SU-DHL-6 (cell line): ENCODE results near the gene AP3D1.

ENCODE experiments used
- H2AFZ ChIP-seq: fragments of 200-600 bp; sonication (generic); 2 replicates; pipeline ENCODE4 v1.6.1; 2014; ENCODE audit warnings: low read depth, mild to moderate bottlenecking, moderate library complexity, mixed read lengths, antibody characterized with exemption, low read length; ENCODE audit not compliant: severe bottlenecking
- H3F3A ChIP-seq: fragments of 200-600 bp; shearing (Covaris generic); 2 replicates; pipeline ENCODE4 v1.6.0; 2016; ENCODE audit warnings: antibody characterized with exemption, mild to moderate bottlenecking; ENCODE audit not compliant: insufficient read depth
- H3K27ac ChIP-seq: fragments of 200-600 bp; sonication (generic); 2 replicates; pipeline ENCODE4 v1.5.1; 2016; ENCODE audit warnings: low read depth, mild to moderate bottlenecking, low read length, moderate library complexity, mixed read lengths
- H3K27me3 ChIP-seq: fragments of 200-600 bp; sonication (generic), shearing (Covaris generic); 2 replicates; pipeline ENCODE4 v1.6.0; 2014; ENCODE audit warnings: mild to moderate bottlenecking, low read length
- H3K36me3 ChIP-seq: fragments of 200-600 bp; sonication (generic); 2 replicates; pipeline ENCODE4 v1.6.1; 2014; ENCODE audit warnings: mild to moderate bottlenecking, low read length, mixed read lengths
- H3K4me2 ChIP-seq: fragments of 300-600, 200-600 bp; shearing (Covaris generic), sonication (generic); 2 replicates; pipeline ENCODE4 v1.6.0; 2014; ENCODE audit warnings: low read length, low read depth, mild to moderate bottlenecking; ENCODE audit not compliant: poor library complexity, severe bottlenecking
- H3K4me3 ChIP-seq: fragments of 200-600 bp; sonication (generic); 2 replicates; pipeline ENCODE4 v1.5.1; 2014; ENCODE audit warnings: antibody characterized with exemption, low read length, mild to moderate bottlenecking, mixed read lengths; ENCODE audit not compliant: insufficient read depth, poor library complexity, severe bottlenecking
- H3K79me2 ChIP-seq: fragments of 200-600 bp; sonication (generic); 2 replicates; pipeline ENCODE4 v1.6.1; 2014; ENCODE audit warnings: mild to moderate bottlenecking, low read length, moderate library complexity; ENCODE audit not compliant: insufficient read depth
- H3K9ac ChIP-seq: fragments of 200-600 bp; sonication (generic); 2 replicates; pipeline ENCODE4 v1.7.0; 2014; ENCODE audit warnings: mild to moderate bottlenecking, low read length
- H3K9me2 ChIP-seq: fragments of 200-600 bp; sonication (generic); replicated peaks from 2 replicates; pipeline ENCODE4 v1.6.1; 2014; ENCODE audit warnings: low read length; ENCODE audit not compliant: insufficient read depth
- H3K9me3 ChIP-seq: fragments of 200-600 bp; sonication (generic); 2 replicates; pipeline ENCODE4 v1.6.1; 2014; ENCODE audit warnings: low read length, mixed read lengths; ENCODE audit not compliant: insufficient read depth
- H4K20me1 ChIP-seq: fragments of 200-600 bp; sonication (generic); 2 replicates; pipeline ENCODE4 v1.6.1; 2014; ENCODE audit warnings: low read depth, mild to moderate bottlenecking, antibody characterized with exemption, low read length, moderate library complexity, mixed read lengths
- EZH2phosphoT487 ChIP-seq: fragments of 200-600 bp; sonication (generic), shearing (Covaris generic); conservative IDR thresholded peaks from 2 replicates; pipeline ENCODE4 v1.6.1; 2018; ENCODE audit warnings: mild to moderate bottlenecking, antibody characterized with exemption, low read length, moderate library complexity, mixed read lengths
- TF ChIP-seq, protein P1 (sequence below): fragments of 200-600 bp; sonication (generic); IDR thresholded peaks from one replicate; pipeline ENCODE4 v1.5.1; 2017; ENCODE audit warnings: antibody characterized with exemption, mild to moderate bottlenecking, low read length, moderate library complexity; ENCODE audit not compliant: insufficient read depth, poor library complexity, severe bottlenecking

AP3D1 gene

DNA sequence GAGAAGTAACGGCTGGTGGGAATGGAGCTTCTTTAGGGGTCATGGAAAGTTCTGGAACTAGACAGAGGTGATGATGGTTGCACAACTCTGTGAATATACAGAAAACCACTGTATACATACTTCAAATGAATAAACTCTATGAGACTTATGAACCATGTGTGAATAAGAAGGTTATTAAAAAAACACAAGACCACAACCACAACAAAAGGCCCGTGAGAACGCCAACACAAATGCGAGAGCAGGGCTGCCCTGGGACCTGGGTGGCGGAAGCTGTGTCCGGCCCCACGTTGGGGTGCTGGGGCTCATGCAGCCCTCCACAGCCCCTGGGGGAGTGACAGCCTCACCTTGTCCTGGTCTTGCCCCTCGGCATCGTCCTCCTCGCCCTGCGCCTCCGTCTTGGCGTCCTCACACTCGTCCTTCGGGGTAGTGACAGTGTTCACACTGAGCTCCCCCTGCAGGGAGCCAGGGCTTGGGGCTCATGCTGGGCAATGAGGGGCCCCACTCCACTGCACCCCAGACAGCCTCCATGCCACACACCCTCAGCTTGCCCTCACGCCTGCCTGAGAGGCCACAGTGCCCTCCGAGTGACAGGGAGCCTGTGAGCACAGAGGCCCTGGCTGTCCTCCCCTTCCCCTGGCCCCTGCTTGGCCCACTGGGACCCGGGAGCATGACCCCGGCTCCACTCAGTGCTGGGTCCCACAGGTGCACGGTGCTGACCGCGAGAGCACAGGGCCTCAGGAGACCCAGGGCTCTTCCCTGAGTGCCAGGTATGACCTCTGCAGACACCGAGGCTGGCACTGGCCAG, 38.6 kb downstream of the AP3D1 start:
- Histone ChIP-seq H3K9me3 (no peaks in the 10 kb centered on the region), H4K20me1 (no peaks in the 10 kb centered on the region), H3K36me3 (no peaks in the 10 kb centered on the region), H3F3A (no peaks in the 10 kb centered on the region), H3K27me3 (no peaks in the 10 kb centered on the region), H3K4me3 (no peak overlapping the region), H3K79me2 (no peaks in the 10 kb centered on the region), H2AFZ (no peak overlapping the region), H3K9me2 (no peaks in the 10 kb centered on the region), H3K4me2 (no peak overlapping the region), H3K27ac (no peak overlapping the region), H3K9ac (no peak overlapping the region)
- TF ChIP-seq, protein P1, sequence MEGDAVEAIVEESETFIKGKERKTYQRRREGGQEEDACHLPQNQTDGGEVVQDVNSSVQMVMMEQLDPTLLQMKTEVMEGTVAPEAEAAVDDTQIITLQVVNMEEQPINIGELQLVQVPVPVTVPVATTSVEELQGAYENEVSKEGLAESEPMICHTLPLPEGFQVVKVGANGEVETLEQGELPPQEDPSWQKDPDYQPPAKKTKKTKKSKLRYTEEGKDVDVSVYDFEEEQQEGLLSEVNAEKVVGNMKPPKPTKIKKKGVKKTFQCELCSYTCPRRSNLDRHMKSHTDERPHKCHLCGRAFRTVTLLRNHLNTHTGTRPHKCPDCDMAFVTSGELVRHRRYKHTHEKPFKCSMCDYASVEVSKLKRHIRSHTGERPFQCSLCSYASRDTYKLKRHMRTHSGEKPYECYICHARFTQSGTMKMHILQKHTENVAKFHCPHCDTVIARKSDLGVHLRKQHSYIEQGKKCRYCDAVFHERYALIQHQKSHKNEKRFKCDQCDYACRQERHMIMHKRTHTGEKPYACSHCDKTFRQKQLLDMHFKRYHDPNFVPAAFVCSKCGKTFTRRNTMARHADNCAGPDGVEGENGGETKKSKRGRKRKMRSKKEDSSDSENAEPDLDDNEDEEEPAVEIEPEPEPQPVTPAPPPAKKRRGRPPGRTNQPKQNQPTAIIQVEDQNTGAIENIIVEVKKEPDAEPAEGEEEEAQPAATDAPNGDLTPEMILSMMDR: no peak
- TF ChIP-seq EZH2phosphoT487: no peak

DNA sequence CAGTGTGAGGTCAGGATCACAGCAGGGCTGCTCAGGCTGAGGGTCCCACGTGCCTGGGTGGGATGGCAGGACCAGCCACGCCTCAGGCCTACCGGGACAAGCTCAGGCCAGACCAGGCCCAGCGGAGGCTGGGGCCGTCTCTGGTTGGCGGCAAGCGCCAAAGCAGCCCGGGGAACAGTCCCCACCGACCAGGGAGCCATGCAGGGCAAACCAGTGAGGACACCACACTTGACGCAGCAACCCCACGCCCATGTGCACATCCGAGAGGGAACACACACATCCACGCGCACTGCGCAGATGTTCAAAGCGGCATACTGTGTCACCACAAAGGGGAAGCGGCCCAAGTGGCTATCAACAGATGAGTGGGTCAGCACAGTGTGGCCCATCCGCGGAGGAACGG, 39.5 kb downstream of the AP3D1 start:
- H3K79me2 ChIP-seq: no peaks in the 10 kb centered on the region
- no peaks in the 10 kb centered on the region for H4K20me1 ChIP-seq
- no peak overlapping the region for H3K9ac ChIP-seq
- no peak overlapping the region for H3K4me2 ChIP-seq
- no peak overlapping the region for H3K27ac ChIP-seq
- no peak overlapping the region for H2AFZ ChIP-seq
- no peaks in the 10 kb centered on the region for H3F3A ChIP-seq
- no peaks in the 10 kb centered on the region for H3K27me3 ChIP-seq
- TF ChIP-seq EZH2phosphoT487: no peak
- TF ChIP-seq, protein P1: no peak
- no peak overlapping the region for H3K4me3 ChIP-seq
- no peaks in the 10 kb centered on the region for H3K9me3 ChIP-seq
- H3K36me3 ChIP-seq: no peaks in the 10 kb centered on the region
- H3K9me2 ChIP-seq: no peaks in the 10 kb centered on the region

DNA sequence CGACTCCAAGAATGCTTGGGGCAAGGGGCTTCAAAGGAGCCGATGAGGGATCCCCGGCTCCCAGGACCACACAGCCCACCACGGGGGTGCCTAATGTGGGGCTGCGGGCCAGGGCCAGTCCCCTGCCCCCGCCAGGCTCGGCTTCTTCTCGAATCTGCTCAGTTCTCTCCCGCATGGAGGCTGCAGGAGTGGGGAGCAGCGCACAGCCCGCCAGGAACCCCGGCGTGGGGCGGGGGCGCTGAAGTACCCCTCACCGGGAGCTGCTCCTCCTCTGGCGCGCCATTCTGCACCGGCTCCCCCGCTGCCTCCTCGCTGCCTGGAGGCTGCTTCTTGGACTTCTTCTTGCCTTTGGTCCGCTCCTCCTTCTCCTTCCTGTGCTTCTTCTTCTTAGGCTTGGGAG, 39.9 kb downstream of the AP3D1 start:
- TF ChIP-seq, protein P1: no peak
- no peak for TF ChIP-seq EZH2phosphoT487
- Histone ChIP-seq H3K79me2 (no peaks in the 10 kb centered on the region), H3F3A (no peaks in the 10 kb centered on the region), H2AFZ (no peak overlapping the region), H3K27ac (no peak overlapping the region), H3K9ac (no peak overlapping the region), H3K4me3 (no peak overlapping the region), H3K9me3 (no peaks in the 10 kb centered on the region), H3K36me3 (0 out of 2 replicates have a peak, but pooled peaks cover 3% of the 10 kb centered on the region), H3K27me3 (no peaks in the 10 kb centered on the region), H4K20me1 (no peaks in the 10 kb centered on the region), H3K9me2 (no peaks in the 10 kb centered on the region), H3K4me2 (no peak overlapping the region)
